Activated T-helper 1 cell treated with anti-CD3 and anti-CD28 coated beads, Interleukin-12 subunit alpha, Interleukin-12 subunit beta, Interleukin-2, Interleukin-4 antibody, amounts not matched to agents 30 ng/mL and 10 ng/mL and 1 ng/mL, durations not matched to agents 14 hours and 24 hours and 36 hours (primary cell): ENCODE data around the gene LRP1-AS. TPM values are rescaled to one million over a fixed set of nuclear protein-coding genes. Genes with fewer than 3 reads are reported as not detected.
A peak's percentile ranks its signal among the peaks of the same experiment; 100 is the strongest.

Source experiments
- DNase-seq: peaks from one replicate; pipeline ENCODE4 v3.0.0; 2021; ENCODE audit warnings: low spot score
- H3K27ac Mint-ChIP-seq: one replicate; pipeline ENCODE4 v1.8.0; 2021; ENCODE audit warnings: mild to moderate bottlenecking, mixed read lengths
- H3K27me3 Mint-ChIP-seq: one replicate; pipeline ENCODE4 v1.8.0; 2022; ENCODE audit warnings: mild to moderate bottlenecking, moderate library complexity, mixed read lengths; ENCODE audit not compliant: insufficient read depth
- H3K36me3 Mint-ChIP-seq: one replicate; pipeline ENCODE4 v1.8.0; 2021; ENCODE audit warnings: low read depth, mixed read lengths
- H3K4me1 Mint-ChIP-seq: one replicate; pipeline ENCODE4 v1.8.0; 2021; ENCODE audit warnings: low read depth, mixed read lengths
- H3K4me3 Mint-ChIP-seq: one replicate; pipeline ENCODE4 v1.8.0; 2021; ENCODE audit warnings: mild to moderate bottlenecking, moderate library complexity, mixed read lengths
- H3K9me3 Mint-ChIP-seq: one replicate; pipeline ENCODE4 v1.8.0; 2021; ENCODE audit warnings: mixed read lengths
- intact Hi-C: fragments of 100-400 bp; cut with micrococcal nuclease; formaldehyde crosslinking; loops from one replicate; pipeline ENCODE4 v1.15.1; 2024
- total RNA-seq: library from RNA; stranded (reverse); gene quantifications from 2 replicates; pipeline ENCODE4 v1.2.3, GENCODE V29; 2022

Gene LRP1-AS
- total RNA-seq, 1 donor from 2014 or later = not detected

- intact Hi-C loops = loop anchor here (1.0 to 5.0 kb wide), 5 partner anchors 24 to 482 kb away; partner anchors contain the start of genes NEMP1 and PRIM1
- Mint-ChIP-seq H3K4me1 (peaks cover 51% of the 10 kb centered on the region), H3K36me3 (peaks cover 20% of the 10 kb centered on the region), H3K4me3 (peak within 1 kb of the TSS; percentile 99), H3K27ac (peak within 1 kb of the TSS; percentile 98), H3K27me3 (no peaks in the 10 kb centered on the region), H3K9me3 (no peaks in the 10 kb centered on the region)
- peak; percentile 84 for DNase-seq
Measured at GRCh38 chr12:57111031-57111734, 36.2 kb downstream of the LRP1-AS start, which contains the start of gene STAT6. STAT6 (minus strand) TSS chr12:57111362; CDS start chr12:57108278, 3,084 bp downstream.

GRCh38 chr12:57110104-57111030, 37.1 kb downstream of the LRP1-AS start:
- Mint-ChIP-seq H3K36me3 (peaks cover 25% of the 10 kb centered on the region), H3K9me3 (no peaks in the 10 kb centered on the region), H3K4me3 (peak overlapping the region; percentile 99), H3K4me1 (peaks cover 51% of the 10 kb centered on the region), H3K27ac (peak overlapping the region; percentile 98), H3K27me3 (no peaks in the 10 kb centered on the region)
- peak; percentile 56 for DNase-seq
- intact Hi-C loops = loop anchor here (1.0 to 5.0 kb wide), 6 partner anchors 16 to 482 kb away; partner anchors contain the start of genes NEMP1 and PRIM1

DNA sequence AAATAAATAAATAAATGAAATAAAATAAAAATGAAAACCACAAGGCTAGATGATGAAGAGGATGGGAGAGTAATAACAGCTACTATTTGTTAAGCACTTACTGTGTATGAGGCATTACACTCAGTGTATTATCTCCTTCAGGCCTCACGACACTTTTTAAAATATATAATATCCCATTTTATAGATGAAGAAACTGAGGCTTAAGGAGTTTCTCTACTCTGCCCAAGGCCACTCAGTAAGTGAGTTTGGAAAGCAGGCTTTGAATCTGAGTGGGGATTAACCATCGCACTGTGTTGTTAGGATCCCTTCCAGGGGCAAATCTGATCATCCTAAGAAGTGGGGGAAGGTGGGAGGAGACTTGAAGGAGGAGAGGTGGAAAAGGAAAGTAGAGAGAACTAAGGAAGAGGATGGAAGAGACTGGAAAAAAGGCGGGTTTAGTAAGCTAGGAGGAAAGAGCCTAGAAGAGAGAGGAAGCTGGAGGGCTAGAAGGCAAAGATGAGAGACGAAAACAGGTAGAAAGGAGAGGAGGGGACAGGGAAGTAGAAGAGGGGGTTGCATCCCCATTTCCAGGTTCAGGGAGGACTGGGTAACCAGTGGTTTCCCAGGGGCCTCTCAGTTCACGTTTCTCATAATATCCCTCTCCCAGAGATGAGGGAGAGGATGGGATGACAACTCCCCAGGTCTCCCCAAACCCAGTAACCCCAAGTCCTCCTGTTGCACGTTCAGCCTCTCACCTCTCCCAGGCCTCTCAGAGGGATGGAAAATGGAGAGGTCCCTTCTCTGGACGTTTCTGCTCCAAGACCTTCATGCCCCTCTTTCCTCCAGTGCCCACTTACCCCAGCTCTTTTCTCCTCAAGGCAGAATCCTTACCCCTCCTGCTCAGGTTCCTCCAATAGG, 38.0 kb downstream of the LRP1-AS start:
- DNase-seq = no peak
- Mint-ChIP-seq H3K27me3 (no peaks in the 10 kb centered on the region), H3K36me3 (peaks cover 32% of the 10 kb centered on the region), H3K4me3 (peak overlapping the region; percentile 99), H3K4me1 (peaks cover 51% of the 10 kb centered on the region), H3K9me3 (no peaks in the 10 kb centered on the region), H3K27ac (peak overlapping the region; percentile 80)
- intact Hi-C loops = loop anchor here (1.0 to 5.0 kb wide), 3 partner anchors 15 to 481 kb away; no protein-coding TSS in a partner anchor

- no peaks in the 10 kb centered on the region for H3K9me3 Mint-ChIP-seq
- H3K36me3 Mint-ChIP-seq = peaks cover 40% of the 10 kb centered on the region
- intact Hi-C loops = no loop called here
- DNase-seq = no peak
- peak overlapping the region; percentile 5 for H3K4me3 Mint-ChIP-seq
- peaks cover 47% of the 10 kb centered on the region for H3K4me1 Mint-ChIP-seq
- no peak overlapping the region for H3K27ac Mint-ChIP-seq
- no peaks in the 10 kb centered on the region for H3K27me3 Mint-ChIP-seq
Measured at GRCh38 chr12:57107456-57108155, 39.8 kb downstream of the LRP1-AS start.

DNA sequence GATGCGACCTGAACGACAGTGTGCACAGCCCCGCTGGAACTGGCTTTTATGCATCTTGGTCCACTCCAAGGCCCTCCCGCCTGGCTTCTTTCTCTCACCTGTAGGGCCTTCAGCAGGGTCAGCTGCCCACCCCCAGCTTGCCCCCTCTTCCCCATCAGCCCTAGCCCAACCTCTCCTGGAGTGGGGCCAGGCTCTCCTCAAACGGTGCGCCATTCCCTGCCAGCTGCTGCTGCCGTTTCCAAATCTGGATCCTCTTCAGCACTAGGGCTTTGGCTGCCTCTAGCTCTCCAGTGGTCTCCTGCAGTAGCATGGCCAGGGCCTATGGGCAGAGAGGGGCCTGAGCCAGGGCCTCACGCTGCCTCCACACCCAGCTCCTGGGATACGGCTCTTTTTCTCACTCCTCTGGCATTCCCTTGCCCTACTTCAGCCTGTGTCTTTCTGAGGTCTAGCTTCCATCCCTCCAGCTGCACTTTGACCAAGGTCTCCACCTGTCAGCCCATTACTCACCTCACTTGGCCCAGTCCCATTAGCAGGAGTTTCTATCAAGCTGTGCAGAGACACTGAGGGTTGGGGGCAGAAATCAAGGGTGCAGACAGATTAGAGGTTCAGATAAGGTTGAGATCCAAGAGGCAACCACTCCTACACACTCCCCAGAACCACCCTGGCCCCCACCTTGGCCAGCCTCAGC, 41.3 kb downstream of the LRP1-AS start:
- Mint-ChIP-seq H3K9me3 (no peaks in the 10 kb centered on the region), H3K27ac (peak overlapping the region; percentile 53), H3K27me3 (no peaks in the 10 kb centered on the region), H3K4me1 (peaks cover 34% of the 10 kb centered on the region), H3K4me3 (no peak overlapping the region), H3K36me3 (peaks cover 43% of the 10 kb centered on the region)
- DNase-seq = no peak
- intact Hi-C loops = no loop called here

DNA sequence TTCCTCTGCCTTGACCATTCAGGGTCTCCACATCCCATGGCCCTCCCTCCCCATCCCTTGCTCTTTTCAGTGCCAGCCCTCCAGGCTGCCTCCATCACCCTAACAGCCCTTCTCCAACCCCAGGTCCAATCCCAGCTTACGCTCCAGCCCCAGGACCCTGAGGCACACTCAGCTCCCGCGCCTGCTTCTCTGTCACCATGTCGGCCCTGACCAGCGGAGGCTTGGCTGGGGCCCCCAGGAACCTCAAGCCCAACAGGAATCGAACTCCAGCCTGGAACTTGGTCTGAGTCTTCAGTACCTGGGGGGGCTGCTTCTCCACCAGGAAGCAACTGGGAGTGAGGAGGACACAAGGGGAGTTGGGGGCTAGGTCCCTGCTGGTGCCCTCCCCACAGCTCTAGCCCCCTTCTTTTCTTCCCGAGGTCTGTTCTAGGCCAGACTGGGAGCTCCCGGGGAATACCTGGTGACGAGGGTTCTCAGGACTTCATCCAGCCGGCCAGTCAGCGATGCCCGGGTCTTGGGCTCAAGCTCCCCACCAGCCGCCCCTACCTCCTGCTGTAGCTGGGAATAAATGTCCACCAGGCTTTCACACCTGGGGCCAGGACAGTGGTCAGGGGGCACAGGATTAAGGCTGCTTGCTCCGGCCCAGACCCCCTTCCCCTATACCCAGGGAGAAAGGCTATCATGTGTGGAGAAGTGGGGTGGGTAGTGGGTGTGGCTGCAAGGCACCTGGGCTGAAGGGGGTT, 42.2 kb downstream of the LRP1-AS start:
- intact Hi-C loops = no loop called here
- Mint-ChIP-seq H3K4me3 (no peak overlapping the region), H3K36me3 (peaks cover 44% of the 10 kb centered on the region), H3K27ac (no peak overlapping the region), H3K4me1 (peaks cover 29% of the 10 kb centered on the region), H3K9me3 (no peaks in the 10 kb centered on the region), H3K27me3 (no peaks in the 10 kb centered on the region)
- DNase-seq = no peak

GRCh38 chr12:57104292-57104910, 43.0 kb downstream of the LRP1-AS start:
- intact Hi-C loops = no loop called here
- no peak for DNase-seq
- no peak overlapping the region for H3K27ac Mint-ChIP-seq
- H3K9me3 Mint-ChIP-seq = no peaks in the 10 kb centered on the region
- no peak overlapping the region for H3K4me3 Mint-ChIP-seq
- peaks cover 21% of the 10 kb centered on the region for H3K4me1 Mint-ChIP-seq
- peaks cover 47% of the 10 kb centered on the region for H3K36me3 Mint-ChIP-seq
- H3K27me3 Mint-ChIP-seq = no peaks in the 10 kb centered on the region

DNA sequence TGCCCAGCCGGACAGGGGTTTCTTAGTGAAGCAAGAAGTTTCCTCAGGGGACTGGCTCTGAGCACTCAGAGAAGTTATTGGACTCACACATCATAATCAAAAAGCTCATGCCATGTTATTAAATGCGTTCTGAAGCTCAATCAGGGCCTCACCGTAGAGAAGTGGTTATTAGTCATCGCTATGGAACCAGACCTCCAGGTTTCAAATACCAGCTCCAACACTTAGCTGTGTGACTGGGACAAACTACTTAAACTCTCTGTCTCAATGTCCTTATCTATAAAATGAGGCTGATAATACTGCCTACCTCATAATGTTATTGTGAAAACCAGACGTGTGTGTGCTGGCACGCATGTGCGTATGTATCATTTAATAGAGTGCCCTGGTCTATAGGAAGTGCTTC, 43.6 kb downstream of the LRP1-AS start:
- no peak for DNase-seq
- Mint-ChIP-seq H3K4me3 (no peak overlapping the region), H3K27ac (no peak overlapping the region), H3K4me1 (peaks cover 18% of the 10 kb centered on the region), H3K27me3 (no peaks in the 10 kb centered on the region), H3K9me3 (no peaks in the 10 kb centered on the region), H3K36me3 (peaks cover 51% of the 10 kb centered on the region)
- intact Hi-C loops = no loop called here

GRCh38 chr12:57101892-57102695, 45.3 kb downstream of the LRP1-AS start:
- peaks cover 7% of the 10 kb centered on the region for H3K4me1 Mint-ChIP-seq
- H3K36me3 Mint-ChIP-seq = peaks cover 56% of the 10 kb centered on the region
- H3K4me3 Mint-ChIP-seq = no peak overlapping the region
- DNase-seq = no peak
- no peaks in the 10 kb centered on the region for H3K27me3 Mint-ChIP-seq
- intact Hi-C loops = no loop called here
- no peaks in the 10 kb centered on the region for H3K9me3 Mint-ChIP-seq
- no peak overlapping the region for H3K27ac Mint-ChIP-seq

DNA sequence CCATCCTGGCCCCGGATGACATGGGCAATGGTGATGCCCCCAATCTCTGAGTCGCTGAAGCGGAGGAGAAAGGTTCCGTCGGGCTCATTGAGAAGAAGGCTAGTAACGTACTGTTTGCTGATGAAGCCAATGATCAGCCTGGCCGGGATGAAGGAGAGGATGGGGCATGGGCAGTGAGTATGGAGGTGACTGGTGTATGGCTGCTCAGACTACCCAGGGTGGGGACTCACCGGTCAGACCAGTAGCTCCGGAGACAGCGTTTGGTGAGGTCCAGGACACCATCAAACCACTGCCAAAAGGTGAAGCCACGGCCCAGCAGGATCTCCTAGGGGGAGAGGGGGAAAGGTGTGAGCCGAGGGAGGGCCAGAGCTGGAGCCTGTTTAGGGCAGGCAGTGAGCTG, 47.7 kb downstream of the LRP1-AS start:
- Mint-ChIP-seq H3K4me3 (no peak overlapping the region), H3K36me3 (peaks cover 56% of the 10 kb centered on the region), H3K9me3 (no peaks in the 10 kb centered on the region), H3K27me3 (no peaks in the 10 kb centered on the region), H3K4me1 (peaks cover 18% of the 10 kb centered on the region), H3K27ac (no peak overlapping the region)
- intact Hi-C loops = no loop called here
- DNase-seq = no peak
